ENCODE measurements around the gene ATXN7L2. TPM values are rescaled to one million over a fixed set of nuclear protein-coding genes. Genes with fewer than 3 reads are reported as not detected.

ATXN7L2 gene
- total and polyA plus RNA-seq, 2 of the 8 experiments (the other 6 are each of a cell fraction or from before 2014, with no cell fraction given) = 8.1 to 9.3 TPM

DNA sequence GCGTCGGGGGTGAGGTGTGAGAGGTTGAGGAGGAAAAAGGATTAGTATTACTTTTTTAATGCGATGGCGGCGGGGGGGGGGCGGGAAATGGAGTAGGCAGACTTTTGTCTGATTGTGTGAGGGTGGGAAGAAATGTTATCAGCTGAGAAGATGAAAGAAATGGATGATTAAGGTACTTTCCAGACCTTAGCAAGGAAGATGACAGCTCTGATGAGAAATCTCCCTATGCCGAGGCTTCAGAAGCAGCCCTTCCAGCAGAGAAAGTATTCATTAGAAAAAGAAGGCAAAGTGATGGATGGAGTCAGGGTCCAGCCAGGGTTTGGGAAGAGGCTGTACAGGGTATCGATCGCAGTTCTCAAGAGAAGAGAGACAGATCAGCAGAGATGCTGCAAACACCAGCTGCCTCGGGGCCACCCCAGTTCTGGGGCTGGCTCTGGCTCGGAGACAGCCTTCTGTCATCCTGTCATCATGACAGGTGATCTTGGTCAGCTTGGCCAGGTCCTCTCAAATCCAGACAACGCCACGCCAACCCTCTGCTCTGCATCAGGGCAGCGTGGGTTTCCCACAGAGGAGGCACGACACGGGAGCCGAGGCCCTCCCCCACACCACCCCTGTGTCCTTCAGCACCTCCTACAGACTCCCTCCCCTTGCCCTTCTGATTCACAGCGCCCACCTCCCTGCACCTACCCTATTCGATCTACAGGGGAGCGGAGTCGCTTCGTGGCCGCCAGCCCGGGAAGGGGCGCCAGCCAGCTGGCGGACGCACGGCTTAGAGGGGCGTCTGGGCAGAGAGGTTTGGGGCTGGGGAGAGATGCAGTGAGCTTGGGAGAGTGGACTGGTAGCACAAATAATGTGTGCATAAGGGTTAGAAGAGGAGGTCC is 674 bp upstream of the ATXN7L2 start:
- no peak overlapping the region for H3K23ac ChIP-seq (ENCODE audit: insufficient read length)
- H3K36me3 ChIP-seq (ENCODE audit: control insufficient read depth in 2 of 4, insufficient read depth in 4 of 4, low read length in 3 of 4) = no peaks in the 10 kb centered on the region
- no peak overlapping the region for H3K27ac ChIP-seq (ENCODE audit: low read depth, low read length)
- peak overlapping the region; percentile 91 to 99 for H3K4me2 ChIP-seq (ENCODE audit: insufficient read depth in 1 of 2, low read depth in 2 of 2, low read length in 2 of 2)
- peak overlapping the region; percentile 87 for H3K18ac ChIP-seq (ENCODE audit: extremely low read depth, low read length)
- H3K14ac ChIP-seq (ENCODE audit: insufficient read length) = no peak overlapping the region
- H3K79me2 ChIP-seq (ENCODE audit: control insufficient read depth in 1 of 2, insufficient read depth in 2 of 2, low read length in 2 of 2) = no peaks in the 10 kb centered on the region
- no peak overlapping the region for H3K9ac ChIP-seq (replicated peaks in 1 of 4; ENCODE audit: extremely low read depth in 1 of 4, low read depth in 3 of 4, low read length in 3 of 4)
- H2AK5ac ChIP-seq (ENCODE audit: low read depth, low read length) = no peak overlapping the region
- no peak overlapping the region for H2BK120ac ChIP-seq (replicated peaks; ENCODE audit: low read depth, low read length)
- H2BK12ac ChIP-seq (ENCODE audit: low read depth, low read length) = no peak overlapping the region
- H3K4me3 ChIP-seq (ENCODE audit: extremely low read depth in 1 of 4, insufficient read depth in 2 of 4, low read depth in 3 of 4, low read length in 4 of 4) = peak overlapping the region; percentile 63 to 97 (median 92)
- H4K8ac ChIP-seq (ENCODE audit: extremely low read depth, insufficient read depth, low read length) = no peak overlapping the region
- CTCF ChIA-PET (ENCODE audit: partially characterized antibody) = interaction anchor here (0.6 to 43.7 kb wide), 11 partner anchors 9 to 292 kb away, joined by 3 to 1755 read pairs (median 4); partner anchors contain the start of genes AMIGO1, CYB561D1 and GPR61
- no peak for FAIRE-seq
- no peak overlapping the region; the same call in 1 of the 2 replicates for H2BK20ac ChIP-seq (ENCODE audit: low read length)
- H4K5ac ChIP-seq (ENCODE audit: insufficient read length, low read depth, low read length) = peak overlapping the region; percentile 19
- H4K91ac ChIP-seq (replicated peaks; ENCODE audit: insufficient read length, low read length) = no peak overlapping the region
- H3K4ac ChIP-seq (replicated peaks; ENCODE audit: insufficient read length, low read depth, low read length) = no peak overlapping the region
- H3K79me1 ChIP-seq (ENCODE audit: low read depth, low read length) = no peaks in the 10 kb centered on the region
- H2BK15ac ChIP-seq (ENCODE audit: low read length) = no peak overlapping the region
- H3K56ac ChIP-seq (replicated peaks; ENCODE audit: insufficient read length, low read depth, low read length) = no peak overlapping the region
- POLR2A ChIA-PET (ENCODE audit: partially characterized antibody) = interaction anchor here (1.5 to 3.1 kb wide), 6 partner anchors 15 to 179 kb away, joined by 3 to 17 read pairs (median 6); partner anchors contain the start of genes AMIGO1 and PSMA5
- DNase-seq (ENCODE audit: low read depth in 1 of 2, low spot score in 2 of 2) = peak in 1 of 2 experiments; percentile 81
- peaks cover 0 to 5% (median 0%) of the 10 kb centered on the region in 4 experiments; a peak in 1 of 7 replicates for H3K27me3 ChIP-seq (replicated peaks in 1 of 4; ENCODE audit: control insufficient read depth in 3 of 4, extremely low read depth in 1 of 4, insufficient read depth in 3 of 4, low read length in 3 of 4)
- peaks cover 0 to 9% (median 1%) of the 10 kb centered on the region in 4 experiments; a peak in 3 of 7 replicates for H3K4me1 ChIP-seq (replicated peaks in 1 of 4; ENCODE audit: control insufficient read depth in 3 of 4, insufficient read depth in 4 of 4, low read length in 3 of 4)
- peak overlapping the region; percentile 100; the same call in 1 of the 2 replicates for H2AFZ ChIP-seq (ENCODE audit: low read length)
- no peaks in the 10 kb centered on the region for H3K9me3 ChIP-seq (ENCODE audit: insufficient read depth in 2 of 2, low read depth in 1 of 2, low read length in 1 of 2)
- H2BK5ac ChIP-seq (ENCODE audit: low read depth, low read length) = no peak overlapping the region
- 18% methylated on average over 25 of the region's 29 CpGs; no CpG with 5 or more reads in 1 of the 2 experiments for WGBS, 2 experiments (ENCODE audit: extremely low coverage in 1 of 2, insufficient coverage in 1 of 2, insufficient read length in 1 of 2, insufficient replicate concordance in 2 of 2, low coverage in 1 of 2, low lambda C conversion rate in 2 of 2, missing lambda C conversion rate in 1 of 2)
- H4K20me1 ChIP-seq (replicated peaks in 1 of 2; ENCODE audit: control insufficient read depth in 1 of 2, insufficient read depth in 2 of 2, low read length in 2 of 2) = peaks cover 0 to 2% of the 10 kb centered on the region in 2 experiments
- peaks cover 16% of the 10 kb centered on the region for H3K23me2 ChIP-seq (ENCODE audit: low read depth, low read length)
- TF ChIP-seq, protein P1, sequence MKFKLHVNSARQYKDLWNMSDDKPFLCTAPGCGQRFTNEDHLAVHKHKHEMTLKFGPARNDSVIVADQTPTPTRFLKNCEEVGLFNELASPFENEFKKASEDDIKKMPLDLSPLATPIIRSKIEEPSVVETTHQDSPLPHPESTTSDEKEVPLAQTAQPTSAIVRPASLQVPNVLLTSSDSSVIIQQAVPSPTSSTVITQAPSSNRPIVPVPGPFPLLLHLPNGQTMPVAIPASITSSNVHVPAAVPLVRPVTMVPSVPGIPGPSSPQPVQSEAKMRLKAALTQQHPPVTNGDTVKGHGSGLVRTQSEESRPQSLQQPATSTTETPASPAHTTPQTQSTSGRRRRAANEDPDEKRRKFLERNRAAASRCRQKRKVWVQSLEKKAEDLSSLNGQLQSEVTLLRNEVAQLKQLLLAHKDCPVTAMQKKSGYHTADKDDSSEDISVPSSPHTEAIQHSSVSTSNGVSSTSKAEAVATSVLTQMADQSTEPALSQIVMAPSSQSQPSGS (IDR thresholded peaks at IDR 0.05; ENCODE audit: low read length) = no peak
- TF ChIP-seq EGR1 (IDR thresholded peaks at IDR 0.05; ENCODE audit: borderline replicate concordance, low read depth, low read length) = no peak
- no peak for TF ChIP-seq EP300 (IDR thresholded peaks at IDR 0.05; ENCODE audit: borderline replicate concordance in 1 of 2, low read depth in 2 of 2, low read length in 2 of 2)
- TF ChIP-seq GABPA (IDR thresholded peaks at IDR 0.05; ENCODE audit: borderline replicate concordance, insufficient read depth, low read length) = no peak
- no peak for TF ChIP-seq YY1 (IDR thresholded peaks at IDR 0.05; ENCODE audit: low read depth, low read length)
- no peak for TF ChIP-seq SP4 (IDR thresholded peaks at IDR 0.05; ENCODE audit: low read length)
- no peak for TF ChIP-seq KDM5A (IDR thresholded peaks at IDR 0.05; ENCODE audit: low read length)
- TF ChIP-seq RAD21 (IDR thresholded peaks at IDR 0.05 in 1 of 2, conservative IDR thresholded peaks at IDR 0.05 in 1 of 2; ENCODE audit: low read depth in 2 of 2, low read length in 2 of 2) = peak in 1 of 2 experiments; percentile 22; a peak in 1 of 4 replicates
